GM12891 (cell line): ENCODE results near the gene FAM241B.

Experiments used
- DNase-seq: peaks from one replicate; pipeline ENCODE4 v3.0.0; 2011; ENCODE audit warnings: low spot score; ENCODE audit not compliant: insufficient read length
- FAIRE-seq: peaks from 2 replicates; lab custom pipeline; 2011; peaks lifted over from hg19 to GRCh38; lab: Jason Lieb, UNC
- PAX5 ChIP-seq: IDR thresholded peaks from 2 replicates; pipeline ENCODE4 v1.6.1; 2011; ENCODE audit warnings: low read length, moderate library complexity, mild to moderate bottlenecking; ENCODE audit not compliant: insufficient read depth, severe bottlenecking
- POLR2A ChIP-seq: IDR thresholded peaks from 2 replicates; pipeline ENCODE4 v1.6.1; 2011; ENCODE audit warnings: low read depth, low read length, control low read depth
- POLR2AphosphoS5 ChIP-seq: IDR thresholded peaks from 2 replicates; pipeline ENCODE4 v1.6.1; 2011; ENCODE audit warnings: low read depth, low read length, control low read depth
- POU2F2 ChIP-seq: IDR thresholded peaks from 2 replicates; pipeline ENCODE4 v1.6.1; 2011; ENCODE audit warnings: low read depth, mild to moderate bottlenecking, control low read depth, low read length, moderate library complexity
- SPI1 ChIP-seq: IDR thresholded peaks from 2 replicates; pipeline ENCODE4 v1.6.1; 2011; ENCODE audit warnings: low read depth, low read length, control low read depth
- TAF1 ChIP-seq: IDR thresholded peaks from 2 replicates; pipeline ENCODE4 v1.6.1; 2011; ENCODE audit warnings: low read depth, low read length, control low read depth

The FAM241B gene

GRCh38 chr10:69665474-69666320 lies 35.6 kb downstream of the FAM241B start:
- DNase-seq (no peak), FAIRE-seq (no peak)
- no peak for TF ChIP-seq POU2F2
- TF ChIP-seq POLR2AphosphoS5: no peak
- TF ChIP-seq PAX5: no peak
- TF ChIP-seq TAF1: no peak
- no peak for TF ChIP-seq SPI1
- TF ChIP-seq POLR2A: no peak

DNA sequence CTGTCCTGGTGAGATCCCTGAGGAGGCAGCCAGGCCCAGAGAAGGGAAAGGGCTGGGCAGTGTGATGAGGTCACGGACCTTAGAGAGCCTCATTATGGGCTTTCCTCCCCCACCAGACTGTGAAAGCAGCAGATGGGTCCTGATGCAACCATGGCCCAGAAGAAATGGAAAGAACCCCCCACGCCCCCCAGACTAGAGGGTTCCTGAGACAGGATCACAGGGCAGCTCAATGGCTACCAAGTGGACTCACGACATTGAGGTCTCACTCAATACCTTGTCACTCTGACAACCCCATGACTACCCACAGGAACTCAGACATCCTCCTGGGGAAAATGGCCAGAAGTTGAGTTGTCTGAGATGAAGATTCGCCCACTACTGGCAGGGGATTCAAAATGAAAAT lies 36.7 kb downstream of the FAM241B start:
- TF ChIP-seq SPI1 (no peak), POLR2A (no peak), TAF1 (no peak), POLR2AphosphoS5 (no peak), PAX5 (no peak), POU2F2 (no peak)
- DNase-seq (no peak), FAIRE-seq (no peak)

- DNase-seq (no peak), FAIRE-seq (no peak)
- TF ChIP-seq PAX5 (no peak), SPI1 (no peak), POU2F2 (no peak), POLR2AphosphoS5 (no peak), POLR2A (no peak), TAF1 (no peak)
These were observed 38.7 kb downstream of the FAM241B start for GRCh38 chr10:69668721-69669120.

DNA sequence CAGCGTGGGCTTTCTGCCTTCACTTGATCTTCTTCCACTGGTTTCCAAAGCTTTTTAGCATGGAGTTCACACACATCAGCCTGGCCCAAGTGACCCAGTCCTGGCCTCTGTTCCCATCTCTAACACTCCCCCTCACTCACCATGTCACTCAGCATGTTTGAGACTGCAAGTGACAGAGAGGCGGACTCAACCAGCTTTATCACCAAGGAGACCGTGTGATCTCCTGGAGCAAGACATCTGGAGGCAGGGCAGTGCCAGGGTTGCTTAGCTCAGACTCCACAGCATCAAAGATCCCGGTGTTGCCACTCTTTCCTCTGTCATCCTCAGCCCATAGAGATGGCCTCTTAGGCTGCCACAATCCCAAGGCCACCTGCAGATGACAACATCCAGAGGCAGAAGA lies 39.4 kb downstream of the FAM241B start:
- TF ChIP-seq POLR2AphosphoS5 (no peak), SPI1 (no peak), PAX5 (no peak), POLR2A (no peak), TAF1 (no peak), POU2F2 (no peak)
- no peak for DNase-seq
- FAIRE-seq: no peak

DNA sequence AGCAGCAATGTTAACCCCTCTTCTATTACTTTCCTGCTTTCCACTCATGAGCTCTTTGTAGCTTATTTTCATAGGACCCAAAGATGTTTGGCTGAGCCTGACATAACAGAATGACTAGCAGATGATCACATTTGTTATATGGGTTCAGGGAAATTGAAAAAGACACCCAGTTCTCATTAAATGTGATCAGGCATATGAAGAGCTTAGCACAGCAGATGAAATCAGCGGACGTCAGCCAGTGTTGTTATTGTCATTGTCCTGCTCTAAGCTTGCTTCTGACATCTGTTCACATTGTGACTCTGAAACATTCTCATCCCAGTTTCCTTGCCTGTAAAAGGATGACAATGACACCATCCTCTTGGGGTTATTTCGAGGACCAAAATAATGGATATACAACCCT lies 43.5 kb downstream of the FAM241B start:
- no peak for TF ChIP-seq POLR2AphosphoS5
- TF ChIP-seq PAX5: no peak
- no peak for TF ChIP-seq SPI1
- TF ChIP-seq TAF1: no peak
- no peak for TF ChIP-seq POLR2A
- TF ChIP-seq POU2F2: no peak
- DNase-seq (no peak), FAIRE-seq (no peak)

DNA sequence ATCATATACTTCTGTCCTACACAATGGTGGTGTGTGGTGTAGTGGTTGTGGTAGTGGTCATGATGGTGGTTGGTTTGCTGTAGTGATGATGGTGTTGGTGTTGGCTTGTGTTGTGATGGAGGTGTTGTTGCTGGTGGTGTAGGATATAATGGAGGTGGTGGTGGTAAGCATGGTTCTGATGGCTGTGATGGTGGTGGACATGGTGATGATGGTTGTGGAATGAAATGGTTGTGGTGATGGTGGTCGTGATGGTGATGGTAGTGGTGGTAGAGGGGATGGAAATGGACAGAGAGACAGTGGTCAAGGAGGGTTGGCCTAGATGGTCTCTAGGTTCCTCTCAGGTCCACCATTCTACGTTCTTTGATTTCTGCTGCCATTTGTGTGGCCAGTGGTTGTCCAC lies 44.7 kb downstream of the FAM241B start:
- TF ChIP-seq SPI1 (no peak), TAF1 (no peak), POLR2A (no peak), PAX5 (no peak), POU2F2 (no peak)
- no peak for FAIRE-seq
- no peak for DNase-seq

GRCh38 chr10:69676301-69676700 lies 46.3 kb downstream of the FAM241B start:
- DNase-seq (no peak), FAIRE-seq (no peak)
- no peak for TF ChIP-seq PAX5
- no peak for TF ChIP-seq TAF1
- TF ChIP-seq POLR2A: no peak
- TF ChIP-seq POU2F2: no peak
- no peak for TF ChIP-seq POLR2AphosphoS5
- no peak for TF ChIP-seq SPI1

DNA sequence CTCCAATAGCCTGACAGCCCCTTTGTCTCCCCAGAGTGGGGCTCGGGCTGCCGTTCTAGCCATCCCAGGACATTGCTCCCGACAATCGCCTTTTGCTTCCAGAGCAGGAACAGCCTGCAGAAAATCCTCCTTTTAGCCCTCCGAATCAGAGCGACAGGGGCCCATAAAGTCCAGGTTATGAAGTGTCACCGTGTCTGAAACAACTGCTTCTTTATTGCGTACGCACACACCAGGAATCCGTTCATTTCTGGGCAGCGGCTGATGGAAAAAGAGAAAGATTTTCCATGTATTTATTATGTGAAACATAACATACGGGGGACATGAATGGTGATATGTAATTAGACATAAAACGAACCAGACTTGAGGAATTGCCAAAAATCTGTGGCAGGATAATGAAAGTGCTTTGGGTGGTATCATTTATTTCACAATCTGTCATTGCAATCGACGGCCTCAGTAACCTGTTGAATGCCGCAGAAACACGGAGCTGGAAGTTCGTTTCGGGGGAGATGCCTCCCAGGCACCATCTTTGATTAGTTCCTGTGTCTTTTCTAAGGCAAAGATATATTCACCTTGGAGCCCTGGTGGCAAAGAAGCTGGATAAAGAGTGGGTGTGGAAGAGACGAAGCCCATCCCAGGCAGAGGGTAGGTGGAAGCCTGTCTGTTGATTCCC lies 48.1 kb downstream of the FAM241B start:
- TF ChIP-seq SPI1: no peak
- no peak for TF ChIP-seq PAX5
- no peak for TF ChIP-seq POLR2A
- no peak for TF ChIP-seq POLR2AphosphoS5
- TF ChIP-seq POU2F2: no peak
- no peak for TF ChIP-seq TAF1
- DNase-seq (no peak), FAIRE-seq (no peak)

DNA sequence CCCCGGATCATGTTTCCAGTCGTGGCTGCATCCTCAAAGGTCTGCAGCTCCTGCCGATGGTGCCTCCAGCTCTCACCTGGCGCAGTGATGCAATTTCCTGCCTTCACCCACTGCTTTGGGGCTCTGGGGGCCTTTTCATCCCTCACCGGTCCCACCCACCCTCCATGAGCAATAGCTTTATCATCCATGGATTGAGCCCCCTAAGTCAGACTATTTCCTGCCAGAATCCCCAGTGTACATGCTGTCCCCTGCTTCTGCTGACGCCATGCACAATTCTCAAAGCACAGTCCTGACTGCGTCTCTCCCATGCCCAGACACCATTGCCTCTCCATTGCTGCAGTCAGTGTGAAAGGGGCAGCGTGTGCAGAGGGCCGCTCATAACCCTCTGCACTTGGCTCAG lies 49.7 kb downstream of the FAM241B start:
- DNase-seq: no peak
- TF ChIP-seq PAX5: no peak
- TF ChIP-seq POU2F2: no peak
- TF ChIP-seq SPI1: no peak
- TF ChIP-seq TAF1: no peak
- no peak for TF ChIP-seq POLR2AphosphoS5
- no peak for TF ChIP-seq POLR2A
- no peak for FAIRE-seq
